ENCODE data around the gene KMT2E.

Gene KMT2E

GRCh38 chr7:105055621-105056020, 41.6 kb downstream of the KMT2E start:
- in situ Hi-C loops (cut with HindIII; ENCODE audit: low sequenced_read_pairs), result no loop called here

- in situ Hi-C loops (cut with HindIII; ENCODE audit: low sequenced_read_pairs), result no loop called here
Observed at GRCh38 chr7:105057472-105057871, 43.5 kb downstream of the KMT2E start.

- in situ Hi-C loops (cut with HindIII; ENCODE audit: low sequenced_read_pairs), result no loop called here
Observed at GRCh38 chr7:105060437-105060836, 46.4 kb downstream of the KMT2E start.

GRCh38 chr7:105060923-105061322, 46.9 kb downstream of the KMT2E start:
- in situ Hi-C loops (cut with HindIII; ENCODE audit: low sequenced_read_pairs), result no loop called here

GRCh38 chr7:105065104-105065503, 51.1 kb downstream of the KMT2E start:
- in situ Hi-C loops (cut with HindIII; ENCODE audit: low sequenced_read_pairs), result no loop called here

GRCh38 chr7:105067691-105068090, 53.7 kb downstream of the KMT2E start:
- in situ Hi-C loops (cut with HindIII; ENCODE audit: low sequenced_read_pairs), result no loop called here

- in situ Hi-C loops (cut with HindIII; ENCODE audit: low sequenced_read_pairs), result no loop called here
Observed at GRCh38 chr7:105068886-105069285, 54.9 kb downstream of the KMT2E start.

- in situ Hi-C loops (cut with HindIII; ENCODE audit: low sequenced_read_pairs), result no loop called here
Observed at GRCh38 chr7:105073143-105073542, 59.1 kb downstream of the KMT2E start.

GRCh38 chr7:105079348-105079747, 65.3 kb downstream of the KMT2E start:
- in situ Hi-C loops (cut with HindIII; ENCODE audit: low sequenced_read_pairs), result no loop called here

- in situ Hi-C loops (cut with HindIII; ENCODE audit: low sequenced_read_pairs), result no loop called here
Observed at GRCh38 chr7:105084581-105084980, 70.6 kb downstream of the KMT2E start.

GRCh38 chr7:105086850-105087249, 72.8 kb downstream of the KMT2E start:
- in situ Hi-C loops (cut with HindIII; ENCODE audit: low sequenced_read_pairs), result no loop called here

- in situ Hi-C loops (cut with HindIII; ENCODE audit: low sequenced_read_pairs), result no loop called here
Observed at GRCh38 chr7:105087981-105088380, 74.0 kb downstream of the KMT2E start.

GRCh38 chr7:105088456-105088855, 74.5 kb downstream of the KMT2E start:
- in situ Hi-C loops (cut with HindIII; ENCODE audit: low sequenced_read_pairs), result no loop called here

GRCh38 chr7:105094966-105095365, 81.0 kb downstream of the KMT2E start:
- in situ Hi-C loops (cut with HindIII; ENCODE audit: low sequenced_read_pairs), result loop anchor here (10.0 kb wide), 1 partner anchor 80 kb away; the partner anchor contains the start of gene KMT2E

- in situ Hi-C loops (cut with HindIII; ENCODE audit: low sequenced_read_pairs), result loop anchor here (10.0 kb wide), 1 partner anchor 82 kb away; the partner anchor contains the start of gene KMT2E
Observed at GRCh38 chr7:105096306-105096705, 82.3 kb downstream of the KMT2E start.

- in situ Hi-C loops (cut with HindIII; ENCODE audit: low sequenced_read_pairs), result loop anchor here (10.0 kb wide), 1 partner anchor 83 kb away; the partner anchor contains the start of gene KMT2E
Observed at GRCh38 chr7:105097619-105098018, 83.6 kb downstream of the KMT2E start.

- in situ Hi-C loops (cut with HindIII; ENCODE audit: low sequenced_read_pairs), result loop anchor here (10.0 kb wide), 1 partner anchor 84 kb away; the partner anchor contains the start of gene KMT2E
Observed at GRCh38 chr7:105098863-105099515, 85.0 kb downstream of the KMT2E start.

GRCh38 chr7:105101864-105102263, 87.9 kb downstream of the KMT2E start:
- in situ Hi-C loops (cut with HindIII; ENCODE audit: low sequenced_read_pairs), result no loop called here

GRCh38 chr7:105102557-105103352, 88.8 kb downstream of the KMT2E start:
- in situ Hi-C loops (cut with HindIII; ENCODE audit: low sequenced_read_pairs), result no loop called here

GRCh38 chr7:105105579-105105978, 91.6 kb downstream of the KMT2E start:
- in situ Hi-C loops (cut with HindIII; ENCODE audit: low sequenced_read_pairs), result no loop called here

GRCh38 chr7:105106473-105106872, 92.5 kb downstream of the KMT2E start:
- in situ Hi-C loops (cut with HindIII; ENCODE audit: low sequenced_read_pairs), result no loop called here

GRCh38 chr7:105107458-105107857, 93.5 kb downstream of the KMT2E start:
- in situ Hi-C loops (cut with HindIII; ENCODE audit: low sequenced_read_pairs), result no loop called here
